HG03457 (cell line): Measurements from ENCODE around the gene WDR72.
"Not testable (repeated sequence)": the region's sequence is repeated elsewhere in the genome, so short reads cannot be mapped to it uniquely, and the experiment has no call there.

Source experiments
- ATAC-seq: cut with Tn5 transposase; IDR thresholded peaks from one replicate; pipeline ENCODE4 v1.9.1; 2021; ENCODE audit warnings: moderate number of reproducible peaks; ENCODE audit not compliant: unreplicated experiment

The WDR72 gene

GRCh38 chr15:53540626-53541300 is 218.7 kb downstream of the WDR72 start:
- ATAC-seq: not testable (repeated sequence)

- no peak for ATAC-seq
Observed at GRCh38 chr15:53539878-53540277, 219.6 kb downstream of the WDR72 start.

- no peak for ATAC-seq
Observed at GRCh38 chr15:53536479-53537120, 222.9 kb downstream of the WDR72 start.

- no peak for ATAC-seq
Observed at GRCh38 chr15:53535886-53536285, 223.6 kb downstream of the WDR72 start.

GRCh38 chr15:53534105-53534839 is 225.2 kb downstream of the WDR72 start:
- no peak for ATAC-seq

GRCh38 chr15:53530761-53531160 is 228.7 kb downstream of the WDR72 start:
- no peak for ATAC-seq

GRCh38 chr15:53527996-53528395 is 231.5 kb downstream of the WDR72 start:
- no peak for ATAC-seq

GRCh38 chr15:53525894-53526293 is 233.6 kb downstream of the WDR72 start:
- no peak for ATAC-seq

- ATAC-seq: no peak
Observed at GRCh38 chr15:53522991-53523390, 236.5 kb downstream of the WDR72 start.

GRCh38 chr15:53520996-53521395 is 238.5 kb downstream of the WDR72 start:
- no peak for ATAC-seq

- ATAC-seq: no peak
Observed at GRCh38 chr15:53513431-53513830, 246.0 kb downstream of the WDR72 start.

- no peak for ATAC-seq
Observed at GRCh38 chr15:53512029-53512428, 247.4 kb downstream of the WDR72 start.

GRCh38 chr15:53511175-53511574 is 248.3 kb downstream of the WDR72 start:
- ATAC-seq: no peak

- ATAC-seq: no peak
Observed at GRCh38 chr15:53506370-53506769, 253.1 kb downstream of the WDR72 start.

GRCh38 chr15:53498996-53499395 is 260.5 kb downstream of the WDR72 start:
- no peak for ATAC-seq

- ATAC-seq: no peak
Observed at GRCh38 chr15:53490341-53490740, 269.1 kb downstream of the WDR72 start.

- no peak for ATAC-seq
Observed at GRCh38 chr15:53482055-53482454, 277.4 kb downstream of the WDR72 start.

GRCh38 chr15:53477981-53478766 is 281.3 kb downstream of the WDR72 start:
- no peak for ATAC-seq

- no peak for ATAC-seq
Observed at GRCh38 chr15:53473886-53474285, 285.6 kb downstream of the WDR72 start.

GRCh38 chr15:53473435-53473834 is 286.0 kb downstream of the WDR72 start:
- no peak for ATAC-seq

GRCh38 chr15:53472883-53473282 is 286.6 kb downstream of the WDR72 start:
- no peak for ATAC-seq
